ENCODE measurements around the gene H2BW2. TPM values are rescaled to one million over a fixed set of nuclear protein-coding genes. Genes with fewer than 3 reads are reported as not detected.
"Not testable (repeated sequence)": the region's sequence is repeated elsewhere in the genome, so short reads cannot be mapped to it uniquely, and the experiment has no call there.

The H2BW2 gene
- not detected for polyA plus RNA-seq
- long read RNA-seq, donor 1: 0 reads
- long read RNA-seq, donor 2: 0 reads
- long read RNA-seq, donor 3: 0 reads
- long read RNA-seq, donor 4: 0 reads
- long read RNA-seq, donor 5: 0 reads
- long read RNA-seq, donor 6: 0 reads
- long read RNA-seq, donor 7, partial matches to known transcripts: 8 of 61 reads
- long read RNA-seq, donor 7, other reads (novel, unspliced or antisense): 53 of 61 reads
- long read RNA-seq, donor 8: 0 reads
- long read RNA-seq, donor 9: 0 reads
- long read RNA-seq, donor 10: 0 reads

DNA sequence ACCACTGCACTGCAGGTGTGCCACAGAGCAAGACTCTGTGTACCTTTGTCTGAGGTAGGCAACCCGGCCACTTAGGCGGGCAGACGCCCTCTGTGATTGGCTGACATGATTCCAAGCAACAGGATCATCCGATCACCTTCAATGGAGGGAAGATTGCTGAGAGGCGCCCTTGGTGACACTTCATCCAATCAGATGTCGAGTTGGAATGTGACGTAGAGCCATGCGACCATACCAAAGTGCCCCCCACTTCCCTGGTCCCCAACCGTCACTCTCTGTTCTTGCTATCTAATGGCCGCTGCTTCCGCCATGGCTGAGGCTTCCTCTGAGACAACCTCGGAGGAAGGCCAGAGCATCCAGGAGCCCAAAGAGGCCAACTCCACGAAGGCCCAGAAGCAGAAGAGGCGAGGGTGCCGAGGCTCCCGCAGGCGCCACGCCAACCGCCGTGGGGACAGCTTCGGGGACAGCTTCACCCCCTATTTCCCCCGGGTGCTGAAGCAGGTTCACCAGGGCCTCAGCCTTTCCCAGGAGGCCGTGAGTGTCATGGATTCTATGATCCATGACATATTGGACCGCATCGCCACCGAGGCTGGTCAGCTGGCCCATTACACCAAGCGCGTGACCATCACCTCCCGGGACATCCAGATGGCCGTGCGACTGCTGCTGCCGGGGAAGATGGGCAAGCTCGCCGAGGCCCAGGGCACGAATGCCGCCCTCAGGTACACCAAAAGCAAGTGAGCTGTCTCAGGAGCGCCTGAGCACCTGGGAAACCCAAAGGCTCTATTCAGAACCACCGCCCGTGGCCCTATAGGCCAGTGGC, at the start of gene H2BW2:
TSS of gene H2BW2 (plus strand) at position 268 of the 817 bp plus-strand sequence. CDS start at position 307, 39 bp downstream.
- no peaks in the 10 kb centered on the region for H3K9me3 ChIP-seq (ENCODE audit: control insufficient read depth in 2 of 2, insufficient read depth in 1 of 2, low read depth in 1 of 2, low read length in 1 of 2)
- no peaks in the 10 kb centered on the region for H3K36me3 ChIP-seq (ENCODE audit: control insufficient read depth in 3 of 3, insufficient read depth in 2 of 3, low read depth in 1 of 3, low read length in 3 of 3)
- no peak within 1 kb of the TSS for H3K27ac ChIP-seq (ENCODE audit: low read depth in 1 of 3, low read length in 2 of 3)
- no peak within 1 kb of the TSS for H3K4me3 ChIP-seq (ENCODE audit: low read depth in 1 of 3, low read length in 3 of 3)
- WGBS, 3 donors: 89 to 93% (median 93%) methylated on average over 32 to 39 of the region's 39 CpGs
- FAIRE-seq: no peak
- no peaks in the 10 kb centered on the region for H3K4me1 ChIP-seq (ENCODE audit: control insufficient read depth in 3 of 3, insufficient read depth in 2 of 3, low read depth in 1 of 3, low read length in 2 of 3)
- no peaks in the 10 kb centered on the region for H3K27me3 ChIP-seq (ENCODE audit: control insufficient read depth in 3 of 3, insufficient read depth in 3 of 3, low read length in 3 of 3)
- DNase-seq: no peak

DNA sequence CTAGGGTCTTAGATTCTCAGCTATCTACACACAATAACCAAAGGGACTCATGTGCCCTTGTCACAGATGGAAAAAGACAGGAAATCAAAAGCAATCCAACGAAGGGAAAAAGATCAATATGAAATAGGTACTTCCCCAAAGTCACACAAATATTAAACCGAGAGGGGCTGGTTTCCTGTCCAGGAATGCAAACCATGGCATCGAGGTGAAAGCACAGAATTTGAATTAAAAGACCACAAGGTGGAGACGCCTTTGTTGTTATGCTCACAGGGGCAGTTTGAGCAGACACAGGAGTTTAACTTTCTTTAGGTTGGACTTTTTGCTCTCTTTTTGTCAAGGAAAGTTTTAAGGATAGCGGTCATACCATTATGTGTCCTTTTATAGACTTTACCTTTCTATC, 40.5 kb upstream of the H2BW2 start:
- WGBS, 3 donors: 28 to 40% (median 32%) methylated on average over 5 of the region's 5 CpGs
- Histone ChIP-seq H3K27ac (ENCODE audit: low read depth in 1 of 3, low read length in 2 of 3) (no peak overlapping the region), H3K36me3 (ENCODE audit: control insufficient read depth in 3 of 3, insufficient read depth in 2 of 3, low read depth in 1 of 3, low read length in 3 of 3) (no peaks in the 10 kb centered on the region), H3K27me3 (ENCODE audit: control insufficient read depth in 3 of 3, insufficient read depth in 3 of 3, low read length in 3 of 3) (peaks cover 0 to 4% (median 0%) of the 10 kb centered on the region in 3 donors), H3K9me3 (ENCODE audit: control insufficient read depth in 2 of 2, insufficient read depth in 1 of 2, low read depth in 1 of 2, low read length in 1 of 2) (no peaks in the 10 kb centered on the region), H3K4me3 (ENCODE audit: low read depth in 1 of 3, low read length in 3 of 3) (no peak overlapping the region), H3K4me1 (ENCODE audit: control insufficient read depth in 3 of 3, insufficient read depth in 2 of 3, low read depth in 1 of 3, low read length in 2 of 3) (no peaks in the 10 kb centered on the region)
- no peak for FAIRE-seq
- DNase-seq: no peak

DNA sequence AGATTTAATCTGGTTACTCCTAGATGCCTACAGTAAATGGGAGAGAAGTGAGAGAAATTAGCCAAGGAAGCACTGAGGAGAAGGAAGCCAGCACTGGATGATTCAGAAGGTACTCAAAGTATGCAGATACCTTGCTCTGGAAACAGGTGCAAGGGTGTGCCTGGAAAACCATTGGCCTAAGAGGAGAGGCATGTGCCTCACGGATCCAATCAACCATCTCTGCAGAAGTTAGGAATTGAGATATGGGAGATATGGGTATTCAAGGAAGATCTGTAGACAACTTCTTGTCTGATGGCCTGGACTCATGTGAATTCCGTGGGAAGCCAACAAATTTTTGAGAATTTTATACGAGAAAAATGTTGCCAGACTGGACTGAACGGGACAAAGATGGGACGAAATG, 30.9 kb upstream of the H2BW2 start:
- Histone ChIP-seq H3K4me3 (ENCODE audit: low read depth in 1 of 3, low read length in 3 of 3) (no peak overlapping the region), H3K27me3 (ENCODE audit: control insufficient read depth in 3 of 3, insufficient read depth in 3 of 3, low read length in 3 of 3) (no peaks in the 10 kb centered on the region), H3K36me3 (ENCODE audit: control insufficient read depth in 3 of 3, insufficient read depth in 2 of 3, low read depth in 1 of 3, low read length in 3 of 3) (no peaks in the 10 kb centered on the region), H3K4me1 (ENCODE audit: control insufficient read depth in 3 of 3, insufficient read depth in 2 of 3, low read depth in 1 of 3, low read length in 2 of 3) (no peaks in the 10 kb centered on the region), H3K9me3 (ENCODE audit: control insufficient read depth in 2 of 2, insufficient read depth in 1 of 2, low read depth in 1 of 2, low read length in 1 of 2) (no peaks in the 10 kb centered on the region), H3K27ac (ENCODE audit: low read depth in 1 of 3, low read length in 2 of 3) (no peak overlapping the region)
- FAIRE-seq (no peak), DNase-seq (no peak)
- 65 to 69% (median 67%) methylated on average over 5 of the region's 5 CpGs for WGBS, 3 donors

DNA sequence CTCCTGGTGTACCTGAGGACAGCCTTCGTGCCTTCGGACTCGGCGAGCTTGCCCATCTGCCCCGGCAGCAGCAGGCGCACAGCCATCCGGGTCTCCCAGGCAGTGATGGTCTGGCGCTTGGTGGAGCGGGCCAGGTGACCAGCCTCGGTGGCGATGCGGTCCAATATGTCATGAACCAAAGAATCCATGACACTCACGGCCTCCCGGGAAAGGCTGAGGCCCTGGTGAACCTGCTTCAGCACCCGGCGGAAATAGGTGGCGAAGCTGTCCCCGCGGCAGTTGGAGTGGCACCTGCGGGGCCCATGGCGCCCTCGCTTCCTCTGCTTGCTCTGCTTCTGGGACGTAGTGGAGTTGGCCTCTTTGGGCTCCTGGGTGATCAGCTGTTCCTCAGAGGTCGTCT, 26.6 kb upstream of the H2BW2 start:
- Histone ChIP-seq H3K4me3 (ENCODE audit: low read depth in 1 of 3, low read length in 3 of 3) (no peak overlapping the region), H3K4me1 (ENCODE audit: control insufficient read depth in 3 of 3, insufficient read depth in 2 of 3, low read depth in 1 of 3, low read length in 2 of 3) (no peaks in the 10 kb centered on the region), H3K27me3 (ENCODE audit: control insufficient read depth in 3 of 3, insufficient read depth in 3 of 3, low read length in 3 of 3) (no peaks in the 10 kb centered on the region), H3K27ac (ENCODE audit: low read depth in 1 of 3, low read length in 2 of 3) (no peak overlapping the region), H3K9me3 (ENCODE audit: control insufficient read depth in 2 of 2, insufficient read depth in 1 of 2, low read depth in 1 of 2, low read length in 1 of 2) (no peaks in the 10 kb centered on the region), H3K36me3 (ENCODE audit: control insufficient read depth in 3 of 3, insufficient read depth in 2 of 3, low read depth in 1 of 3, low read length in 3 of 3) (no peaks in the 10 kb centered on the region)
- no peak for DNase-seq
- 94 to 97% (median 95%) methylated on average over 22 to 24 of the region's 24 CpGs for WGBS, 3 donors
- no peak for FAIRE-seq

DNA sequence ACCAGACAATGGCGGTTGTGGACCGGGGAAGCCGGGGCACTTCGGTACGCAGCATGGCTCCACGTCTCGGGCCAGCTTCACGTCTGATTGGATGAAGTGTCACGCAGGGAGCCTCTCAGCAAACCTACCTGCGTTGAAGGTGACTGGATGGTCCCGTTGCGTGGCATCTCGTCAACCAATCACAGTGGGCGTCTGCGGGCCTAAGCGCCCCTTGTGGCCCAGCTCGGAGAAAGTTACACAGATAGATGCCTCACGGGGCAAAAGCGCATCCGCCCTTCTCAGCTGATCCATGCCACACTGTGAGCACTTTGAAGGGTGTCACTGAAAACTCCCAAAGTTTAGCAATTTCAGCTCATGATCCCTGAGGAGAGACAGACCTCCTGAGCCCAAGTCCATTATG, 26.1 kb upstream of the H2BW2 start, which contains the start of gene H2BW1:
TSS of gene H2BW1 (minus strand) at position 103 of the 400 bp plus-strand sequence. CDS start 132 bp downstream, outside the sequence.
- Histone ChIP-seq H3K27ac (ENCODE audit: low read depth in 1 of 3, low read length in 2 of 3) (no peak within 1 kb of the TSS), H3K27me3 (ENCODE audit: control insufficient read depth in 3 of 3, insufficient read depth in 3 of 3, low read length in 3 of 3) (no peaks in the 10 kb centered on the region), H3K36me3 (ENCODE audit: control insufficient read depth in 3 of 3, insufficient read depth in 2 of 3, low read depth in 1 of 3, low read length in 3 of 3) (no peaks in the 10 kb centered on the region), H3K4me1 (ENCODE audit: control insufficient read depth in 3 of 3, insufficient read depth in 2 of 3, low read depth in 1 of 3, low read length in 2 of 3) (no peaks in the 10 kb centered on the region), H3K4me3 (ENCODE audit: low read depth in 1 of 3, low read length in 3 of 3) (no peak within 1 kb of the TSS), H3K9me3 (ENCODE audit: control insufficient read depth in 2 of 2, insufficient read depth in 1 of 2, low read depth in 1 of 2, low read length in 1 of 2) (no peaks in the 10 kb centered on the region)
- FAIRE-seq: no peak
- 86 to 92% (median 91%) methylated on average over 17 to 20 of the region's 20 CpGs for WGBS, 3 donors
- DNase-seq: no peak

DNA sequence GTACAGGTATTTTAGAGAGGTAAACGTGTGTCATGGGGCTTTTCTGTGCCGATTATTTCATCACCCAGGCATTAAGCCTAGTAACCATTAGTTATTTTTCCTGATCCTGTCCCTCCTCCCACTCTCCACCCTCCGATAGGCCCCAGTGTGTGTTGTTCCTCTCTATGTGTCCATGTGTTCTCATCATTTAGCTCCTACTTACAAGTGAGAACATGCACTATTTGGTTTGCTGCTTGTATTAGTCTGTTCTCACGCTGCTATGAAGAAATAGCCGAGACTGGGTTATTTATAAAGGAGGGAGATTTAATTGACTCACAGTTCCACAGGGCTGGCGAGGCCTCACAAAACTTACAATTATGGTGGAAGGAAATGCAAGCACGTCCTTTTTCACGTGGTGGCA, 24.2 kb upstream of the H2BW2 start:
- H3K36me3 ChIP-seq (ENCODE audit: control insufficient read depth in 3 of 3, insufficient read depth in 2 of 3, low read depth in 1 of 3, low read length in 3 of 3); H3K27me3 ChIP-seq (ENCODE audit: control insufficient read depth in 3 of 3, insufficient read depth in 3 of 3, low read length in 3 of 3); H3K4me1 ChIP-seq (ENCODE audit: control insufficient read depth in 3 of 3, insufficient read depth in 2 of 3, low read depth in 1 of 3, low read length in 2 of 3); H3K27ac ChIP-seq (ENCODE audit: low read depth in 1 of 3, low read length in 2 of 3); FAIRE-seq; H3K4me3 ChIP-seq (ENCODE audit: low read depth in 1 of 3, low read length in 3 of 3); DNase-seq; H3K9me3 ChIP-seq (ENCODE audit: control insufficient read depth in 2 of 2, insufficient read depth in 1 of 2, low read depth in 1 of 2, low read length in 1 of 2): not testable (repeated sequence)
- 66 to 89% (median 70%) methylated on average over 8 of the region's 8 CpGs for WGBS, 3 donors

DNA sequence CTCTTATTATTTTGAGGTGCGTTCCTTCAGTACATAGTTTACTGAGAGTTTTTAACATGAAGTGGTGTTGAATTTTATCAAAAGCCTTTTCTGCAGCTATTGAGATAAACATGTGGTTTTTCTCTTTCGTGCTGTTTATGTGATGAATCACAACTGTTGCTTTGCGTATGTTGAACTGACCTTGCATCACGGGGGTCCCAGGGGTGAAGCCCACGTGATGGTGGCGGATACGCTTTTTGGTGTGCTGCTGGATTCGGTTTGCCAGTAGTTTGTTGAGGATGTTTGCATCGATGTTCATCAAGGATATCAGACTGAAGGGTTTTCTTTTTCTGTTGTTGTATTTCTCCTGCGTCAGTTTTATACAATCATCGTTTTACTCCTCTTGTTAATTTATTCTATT, 21.6 kb upstream of the H2BW2 start:
- no peak for DNase-seq
- no peaks in the 10 kb centered on the region for H3K9me3 ChIP-seq (ENCODE audit: control insufficient read depth in 2 of 2, insufficient read depth in 1 of 2, low read depth in 1 of 2, low read length in 1 of 2)
- H3K27me3 ChIP-seq (ENCODE audit: control insufficient read depth in 3 of 3, insufficient read depth in 3 of 3, low read length in 3 of 3): no peaks in the 10 kb centered on the region
- WGBS, 3 donors: 73 to 77% (median 76%) methylated on average over 9 to 11 of the region's 11 CpGs
- no peak overlapping the region for H3K4me3 ChIP-seq (ENCODE audit: low read depth in 1 of 3, low read length in 3 of 3)
- no peaks in the 10 kb centered on the region for H3K36me3 ChIP-seq (ENCODE audit: control insufficient read depth in 3 of 3, insufficient read depth in 2 of 3, low read depth in 1 of 3, low read length in 3 of 3)
- no peaks in the 10 kb centered on the region for H3K4me1 ChIP-seq (ENCODE audit: control insufficient read depth in 3 of 3, insufficient read depth in 2 of 3, low read depth in 1 of 3, low read length in 2 of 3)
- no peak for FAIRE-seq
- H3K27ac ChIP-seq (ENCODE audit: low read depth in 1 of 3, low read length in 2 of 3): no peak overlapping the region

DNA sequence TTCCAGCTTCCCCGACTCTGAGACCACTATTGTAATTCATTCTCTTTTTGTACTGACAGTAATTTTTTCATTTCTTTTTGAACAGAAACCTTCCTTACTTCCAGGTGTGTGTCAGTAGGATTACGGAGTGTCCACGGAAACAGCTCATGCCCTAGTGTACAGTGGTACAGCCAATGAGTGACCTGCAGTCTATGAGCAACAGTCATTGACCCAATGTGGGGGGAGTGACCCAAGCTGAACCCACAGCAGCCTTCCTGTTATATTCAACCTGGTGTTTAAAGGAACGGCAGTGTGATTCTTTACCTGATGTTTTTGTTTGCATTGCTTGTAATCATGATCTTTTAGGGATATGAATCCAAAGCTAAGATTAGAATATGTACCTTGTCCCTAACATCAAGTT, 1.2 kb downstream of the H2BW2 start:
- no peak for FAIRE-seq
- DNase-seq: no peak
- H3K27me3 ChIP-seq (ENCODE audit: control insufficient read depth in 3 of 3, insufficient read depth in 3 of 3, low read length in 3 of 3): no peaks in the 10 kb centered on the region
- no peaks in the 10 kb centered on the region for H3K4me1 ChIP-seq (ENCODE audit: control insufficient read depth in 3 of 3, insufficient read depth in 2 of 3, low read depth in 1 of 3, low read length in 2 of 3)
- no peak overlapping the region for H3K4me3 ChIP-seq (ENCODE audit: low read depth in 1 of 3, low read length in 3 of 3)
- no peaks in the 10 kb centered on the region for H3K9me3 ChIP-seq (ENCODE audit: control insufficient read depth in 2 of 2, insufficient read depth in 1 of 2, low read depth in 1 of 2, low read length in 1 of 2)
- WGBS, 3 donors: 49 to 77% (median 72%) methylated on average over 4 of the region's 4 CpGs
- no peak overlapping the region for H3K27ac ChIP-seq (ENCODE audit: low read depth in 1 of 3, low read length in 2 of 3)
- H3K36me3 ChIP-seq (ENCODE audit: control insufficient read depth in 3 of 3, insufficient read depth in 2 of 3, low read depth in 1 of 3, low read length in 3 of 3): no peaks in the 10 kb centered on the region
